GM10266 (cell line): ENCODE results near the gene EML4.

Source experiments
- DNase-seq: peaks from one replicate; pipeline ENCODE4 v3.0.0; 2012; ENCODE audit errors: extremely low spot score
- TF ChIP-seq, protein P1 (sequence below): IDR thresholded peaks from 2 replicates; pipeline ENCODE4 v1.5.1; 2012; ENCODE audit warnings: mild to moderate bottlenecking, low read depth; ENCODE audit not compliant: control insufficient read depth, insufficient read depth; ENCODE audit errors: missing control alignments

EML4 gene

DNA sequence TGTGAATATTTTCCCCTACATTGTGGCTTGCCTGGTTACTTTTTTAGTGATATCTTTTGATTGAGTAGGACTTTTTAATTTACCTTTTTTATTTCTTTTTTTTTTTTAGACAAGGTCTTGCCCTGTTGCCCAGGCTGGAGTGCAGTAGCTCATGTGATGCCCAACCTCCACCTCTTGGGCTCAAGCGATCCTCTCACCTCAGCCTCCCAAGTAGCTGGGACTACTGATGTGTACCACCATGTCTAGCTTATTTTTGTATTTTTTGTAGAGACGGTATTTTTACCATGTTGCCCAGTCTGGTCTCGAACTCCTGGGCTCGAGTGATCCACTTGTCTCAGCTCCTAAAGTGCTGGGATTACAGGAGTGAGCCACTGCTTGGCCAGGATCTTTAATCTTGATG lies 25.3 kb downstream of the EML4 start:
- TF ChIP-seq, protein P1, sequence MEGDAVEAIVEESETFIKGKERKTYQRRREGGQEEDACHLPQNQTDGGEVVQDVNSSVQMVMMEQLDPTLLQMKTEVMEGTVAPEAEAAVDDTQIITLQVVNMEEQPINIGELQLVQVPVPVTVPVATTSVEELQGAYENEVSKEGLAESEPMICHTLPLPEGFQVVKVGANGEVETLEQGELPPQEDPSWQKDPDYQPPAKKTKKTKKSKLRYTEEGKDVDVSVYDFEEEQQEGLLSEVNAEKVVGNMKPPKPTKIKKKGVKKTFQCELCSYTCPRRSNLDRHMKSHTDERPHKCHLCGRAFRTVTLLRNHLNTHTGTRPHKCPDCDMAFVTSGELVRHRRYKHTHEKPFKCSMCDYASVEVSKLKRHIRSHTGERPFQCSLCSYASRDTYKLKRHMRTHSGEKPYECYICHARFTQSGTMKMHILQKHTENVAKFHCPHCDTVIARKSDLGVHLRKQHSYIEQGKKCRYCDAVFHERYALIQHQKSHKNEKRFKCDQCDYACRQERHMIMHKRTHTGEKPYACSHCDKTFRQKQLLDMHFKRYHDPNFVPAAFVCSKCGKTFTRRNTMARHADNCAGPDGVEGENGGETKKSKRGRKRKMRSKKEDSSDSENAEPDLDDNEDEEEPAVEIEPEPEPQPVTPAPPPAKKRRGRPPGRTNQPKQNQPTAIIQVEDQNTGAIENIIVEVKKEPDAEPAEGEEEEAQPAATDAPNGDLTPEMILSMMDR, result no peak
- DNase-seq, result no peak

DNA sequence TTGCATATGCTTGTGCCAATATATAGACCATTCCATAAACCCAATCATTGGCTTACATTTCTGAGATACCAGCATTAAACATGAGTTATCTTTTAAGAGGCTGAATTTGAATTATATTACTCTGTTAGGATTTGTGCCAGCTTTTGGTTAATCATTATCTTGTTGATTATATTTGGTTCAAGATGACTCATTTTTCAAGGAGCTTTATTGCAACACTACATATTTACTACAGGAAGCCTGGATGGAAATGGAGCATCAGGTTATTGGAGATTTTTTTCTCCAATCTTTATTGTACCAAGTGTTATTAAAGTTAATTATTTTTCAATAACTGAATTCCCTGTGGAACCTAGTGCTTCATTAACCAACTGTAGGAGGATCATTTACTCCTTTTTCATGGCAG lies 26.4 kb downstream of the EML4 start:
- TF ChIP-seq, protein P1, result no peak
- no peak for DNase-seq

DNA sequence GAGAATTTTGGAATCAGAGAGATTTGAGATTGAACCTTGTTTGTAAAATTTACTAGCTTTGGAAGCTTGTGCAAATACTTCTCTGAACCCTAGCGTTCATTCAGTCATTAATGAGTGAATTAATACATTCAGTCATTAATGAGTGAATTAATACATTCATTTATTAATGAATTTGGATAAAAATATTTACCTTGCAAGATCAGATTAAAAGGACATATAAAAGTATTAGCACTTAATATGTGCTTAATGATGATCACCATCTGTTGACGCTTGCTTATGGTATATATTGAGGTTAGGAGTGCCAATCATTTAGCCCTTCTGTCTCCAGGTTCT lies 26.9 kb downstream of the EML4 start:
- TF ChIP-seq, protein P1, result no peak
- DNase-seq, result no peak

DNA sequence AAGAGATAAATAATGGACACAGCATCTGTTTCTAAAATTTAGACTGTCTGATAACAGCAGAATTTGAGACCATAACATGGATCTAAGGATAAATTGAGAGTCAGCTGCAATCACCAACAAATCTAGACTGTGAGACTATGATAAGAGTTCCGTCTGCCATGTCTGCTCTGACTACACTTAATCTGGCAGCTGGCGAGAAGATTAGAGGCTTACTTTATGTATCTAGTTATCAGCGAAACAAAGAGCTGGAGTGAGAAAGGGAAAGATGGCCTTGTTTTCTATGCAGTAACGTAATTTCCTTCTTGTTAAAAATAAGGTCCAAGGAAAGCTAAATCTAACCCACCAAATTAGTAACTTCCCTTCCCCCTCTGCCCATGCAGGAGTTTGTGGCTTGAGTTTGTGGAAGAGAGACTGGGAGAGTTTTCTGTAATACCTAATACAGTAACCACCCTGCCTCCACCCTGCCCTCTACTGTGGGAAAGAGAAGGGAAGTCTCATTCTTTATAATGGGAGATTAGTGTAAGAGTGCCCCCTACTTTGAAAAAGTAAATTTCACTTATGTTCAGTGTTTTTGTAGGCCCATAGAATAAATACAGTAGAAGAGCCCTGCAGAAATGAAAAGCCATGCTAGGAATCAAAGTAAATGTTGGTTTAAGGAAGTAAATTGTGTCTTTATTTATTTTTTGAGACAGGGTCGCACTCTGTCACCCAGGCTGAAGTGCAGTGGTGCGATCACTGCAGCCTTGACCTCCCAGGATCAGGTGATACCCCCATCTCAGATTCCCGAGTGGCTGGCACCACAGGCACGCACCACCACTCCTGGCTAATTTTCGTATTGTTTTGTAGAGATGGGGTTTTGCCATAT lies 27.5 kb downstream of the EML4 start:
- DNase-seq, result peak; percentile 21
- TF ChIP-seq, protein P1, result peak; percentile 37

DNA sequence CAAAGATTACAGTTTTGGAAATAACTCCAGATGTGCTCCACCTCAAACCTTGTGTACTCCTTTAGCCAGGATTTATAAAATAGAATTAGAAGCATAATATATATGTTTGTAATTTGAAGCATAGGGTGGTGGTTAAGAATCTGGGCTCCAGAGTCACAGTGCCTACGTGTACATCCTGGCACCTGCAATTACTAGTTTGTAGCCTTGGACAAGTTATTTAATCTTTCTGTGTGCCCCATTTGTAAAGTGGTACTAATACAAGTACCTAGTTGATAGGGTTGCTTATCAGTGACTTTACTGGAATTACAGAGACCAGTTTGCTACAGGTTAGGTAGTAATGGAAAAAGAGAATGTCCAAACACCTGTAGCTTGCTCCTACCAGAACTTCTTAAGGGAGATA lies 28.6 kb downstream of the EML4 start:
- TF ChIP-seq, protein P1, result no peak
- DNase-seq, result no peak

DNA sequence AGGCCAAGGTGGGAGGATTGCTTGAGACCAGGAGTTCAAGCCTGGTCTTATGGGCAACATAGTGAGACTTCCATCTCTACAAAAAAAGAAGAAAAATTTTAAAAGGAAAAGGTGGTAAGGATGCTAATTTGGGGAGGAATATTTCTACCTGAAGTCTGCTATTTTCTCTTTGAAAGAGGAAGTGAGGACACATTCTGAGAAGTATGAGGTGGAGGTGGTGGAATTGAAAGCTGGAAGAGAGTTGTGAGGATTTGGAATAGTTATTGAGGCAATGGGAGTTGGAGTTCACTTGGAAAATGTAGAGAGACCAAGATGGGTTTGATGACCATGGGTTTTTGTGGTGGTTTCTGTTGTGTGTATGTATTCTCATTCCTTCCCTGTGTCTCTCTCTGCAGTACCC lies 29.3 kb downstream of the EML4 start:
- TF ChIP-seq, protein P1, result no peak
- no peak for DNase-seq

DNA sequence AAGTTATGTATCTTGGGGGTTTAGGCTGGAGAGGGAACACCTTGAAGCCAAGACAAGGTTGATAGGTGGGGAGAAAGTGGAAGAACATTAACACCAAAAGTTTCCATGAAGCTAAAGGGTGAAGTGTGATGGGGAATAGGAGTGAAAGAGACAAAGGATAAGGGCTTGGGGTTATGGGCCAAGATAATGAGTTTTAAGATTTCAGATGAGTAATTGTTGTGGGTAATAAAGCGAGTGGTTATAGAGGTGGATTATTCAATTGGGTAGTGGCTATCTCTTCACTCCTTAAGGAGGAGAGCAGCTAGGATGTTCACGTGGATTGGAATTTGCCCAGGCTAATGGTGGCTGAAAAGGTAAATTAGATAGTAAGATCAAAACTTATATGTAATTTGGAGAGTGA lies 29.8 kb downstream of the EML4 start:
- TF ChIP-seq, protein P1, result no peak
- DNase-seq, result no peak
